Ovary (tissue), 3 donors: ENCODE data around the gene FAHD2B.
"Not testable (repeated sequence)": the region's sequence is repeated elsewhere in the genome, so short reads cannot be mapped to it uniquely, and the experiment has no call there.

Experiments
- EP300 ChIP-seq: sonication (generic); formaldehyde crosslinking; IDR thresholded peaks from one replicate; pipeline ENCODE4 v1.6.1; 2017; ENCODE audit warnings: antibody characterized with exemption
- POLR2A ChIP-seq: fragments of 450-650 bp; IDR thresholded peaks from one replicate; pipeline ENCODE4 v1.6.1; 2017; ENCODE audit warnings: antibody characterized with exemption, mild to moderate bottlenecking, moderate library complexity
- TF ChIP-seq, protein P1 (sequence below), 3 donors: fragments of 450-650 bp in 2 of 3; fragments of 200-600 bp in 1 of 3; IDR thresholded peaks; one replicate each; pipeline versions ENCODE4 v1.5.1 to v1.8.0; 2016 to 2022; ENCODE audit warnings: antibody characterized with exemption in 3 of 3, mild to moderate bottlenecking in 1 of 3
- donor health status: DM: no; HTN: no; CAD: no.

- TF ChIP-seq, protein P1, sequence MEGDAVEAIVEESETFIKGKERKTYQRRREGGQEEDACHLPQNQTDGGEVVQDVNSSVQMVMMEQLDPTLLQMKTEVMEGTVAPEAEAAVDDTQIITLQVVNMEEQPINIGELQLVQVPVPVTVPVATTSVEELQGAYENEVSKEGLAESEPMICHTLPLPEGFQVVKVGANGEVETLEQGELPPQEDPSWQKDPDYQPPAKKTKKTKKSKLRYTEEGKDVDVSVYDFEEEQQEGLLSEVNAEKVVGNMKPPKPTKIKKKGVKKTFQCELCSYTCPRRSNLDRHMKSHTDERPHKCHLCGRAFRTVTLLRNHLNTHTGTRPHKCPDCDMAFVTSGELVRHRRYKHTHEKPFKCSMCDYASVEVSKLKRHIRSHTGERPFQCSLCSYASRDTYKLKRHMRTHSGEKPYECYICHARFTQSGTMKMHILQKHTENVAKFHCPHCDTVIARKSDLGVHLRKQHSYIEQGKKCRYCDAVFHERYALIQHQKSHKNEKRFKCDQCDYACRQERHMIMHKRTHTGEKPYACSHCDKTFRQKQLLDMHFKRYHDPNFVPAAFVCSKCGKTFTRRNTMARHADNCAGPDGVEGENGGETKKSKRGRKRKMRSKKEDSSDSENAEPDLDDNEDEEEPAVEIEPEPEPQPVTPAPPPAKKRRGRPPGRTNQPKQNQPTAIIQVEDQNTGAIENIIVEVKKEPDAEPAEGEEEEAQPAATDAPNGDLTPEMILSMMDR (IDR thresholded peaks at IDR 0.05): not testable (repeated sequence)
- TF ChIP-seq POLR2A, EP300: not testable (repeated sequence)
Observed at GRCh38 chr2:97062020-97062419, 32.7 kb downstream of the FAHD2B start.
